Airway epithelial cell (primary cell): ENCODE measurements around the gene SPEM1. TPM values are rescaled to one million over a fixed set of nuclear protein-coding genes. Genes with fewer than 3 reads are reported as not detected.

Source experiments
- total RNA-seq: library from RNA; depleted of rRNA; stranded (reverse); fragments of >200 nt; gene quantifications from 2 replicates; pipeline ENCODE4 v1.2.3, GENCODE V29; 2015

Gene SPEM1, protein sequence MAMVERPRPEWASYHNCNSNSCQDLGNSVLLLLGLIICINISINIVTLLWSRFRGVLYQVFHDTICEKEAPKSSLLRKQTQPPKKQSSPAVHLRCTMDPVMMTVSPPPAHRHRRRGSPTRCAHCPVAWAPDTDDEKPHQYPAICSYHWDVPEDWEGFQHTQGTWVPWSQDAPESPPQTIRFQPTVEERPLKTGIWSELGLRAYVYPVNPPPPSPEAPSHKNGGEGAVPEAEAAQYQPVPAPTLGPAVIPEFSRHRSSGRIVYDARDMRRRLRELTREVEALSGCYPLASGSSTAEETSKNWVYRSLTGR
- total RNA-seq = not detected in 2 replicates

DNA sequence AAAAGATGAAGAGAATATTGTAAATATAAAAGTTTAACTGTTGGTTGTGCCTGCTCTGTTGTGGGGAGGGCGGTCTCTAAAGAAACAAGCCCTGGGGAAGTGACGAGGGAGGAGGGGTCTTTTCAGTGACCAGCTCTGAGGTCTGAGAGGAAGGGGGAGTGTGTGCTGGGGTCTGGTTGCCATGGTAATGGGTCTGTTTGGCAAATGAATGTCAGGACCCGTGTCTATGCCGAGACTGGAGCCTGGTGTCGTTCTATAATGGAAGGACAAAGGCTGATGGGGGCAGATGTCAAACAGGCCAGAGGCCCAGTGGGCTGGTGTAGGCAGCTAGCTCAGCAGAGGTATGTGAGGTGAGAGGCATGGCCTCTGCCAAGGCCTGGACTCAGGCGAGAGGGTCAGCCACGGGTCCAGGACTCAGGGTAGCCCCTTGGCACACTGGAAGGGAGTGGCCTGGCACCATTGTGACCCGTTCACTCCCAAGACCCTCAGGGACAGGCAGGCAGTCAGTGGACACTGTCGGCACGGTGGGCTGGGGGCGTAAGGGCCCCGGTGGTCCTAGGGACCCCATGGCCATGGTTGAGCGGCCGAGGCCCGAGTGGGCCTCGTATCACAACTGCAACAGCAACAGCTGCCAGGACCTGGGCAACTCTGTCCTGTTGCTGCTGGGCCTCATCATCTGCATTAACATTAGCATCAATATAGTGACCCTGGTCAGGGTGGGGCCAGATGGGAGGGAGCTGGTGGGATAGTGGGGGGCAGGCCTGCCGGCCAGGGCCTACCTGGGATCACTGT is at the start of gene SPEM1:
SPEM1 (plus strand) TSS at position 506 of the 792 bp plus-strand sequence; CDS start at position 567, 61 bp downstream.

DNA sequence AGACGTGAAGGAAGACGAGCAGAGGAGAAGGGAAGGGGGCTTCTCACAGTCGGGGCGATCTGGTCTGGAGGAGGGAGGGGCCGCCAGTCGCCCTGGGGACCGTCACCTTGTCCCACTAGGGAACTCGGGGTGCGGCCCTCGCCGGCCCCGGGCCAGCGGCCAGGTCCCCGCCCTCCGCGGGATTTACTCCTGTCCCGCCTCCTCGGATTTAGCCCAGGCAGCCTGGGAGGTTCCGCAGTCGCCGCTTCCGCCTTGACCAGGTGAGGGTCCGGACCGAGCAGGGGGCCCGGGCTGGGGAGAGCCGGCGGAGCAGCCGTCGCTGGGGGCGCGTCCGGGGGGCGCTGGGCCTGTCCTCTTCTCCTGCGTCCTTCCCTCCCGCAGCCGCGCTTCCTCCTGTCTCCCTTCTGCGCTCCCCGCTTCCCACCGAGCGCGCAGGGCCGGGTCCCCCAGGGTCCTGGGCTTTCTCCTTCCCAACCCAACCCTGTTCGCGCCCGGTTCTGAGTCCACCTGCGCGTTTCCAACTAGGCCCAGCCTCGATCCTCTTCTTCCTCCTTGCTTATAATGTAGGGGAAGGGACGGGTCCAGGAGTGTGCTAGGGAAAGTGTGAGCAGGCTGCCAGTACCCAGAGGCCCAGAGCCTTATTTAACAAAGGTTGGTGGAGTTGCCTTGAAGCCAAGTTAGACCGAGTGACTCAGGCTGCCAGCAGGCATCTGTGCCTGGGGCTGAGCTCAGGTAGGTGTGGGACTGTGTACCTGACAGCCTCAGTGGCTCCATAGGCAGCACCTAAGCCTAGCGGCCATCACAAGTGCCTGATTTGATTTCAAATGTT is 39.1 kb upstream of the SPEM1 start, which contains the start of gene TNK1:
TNK1 (plus strand) TSS at position 235 of the 829 bp plus-strand sequence. CDS start 1,838 bp downstream, outside the sequence.

DNA sequence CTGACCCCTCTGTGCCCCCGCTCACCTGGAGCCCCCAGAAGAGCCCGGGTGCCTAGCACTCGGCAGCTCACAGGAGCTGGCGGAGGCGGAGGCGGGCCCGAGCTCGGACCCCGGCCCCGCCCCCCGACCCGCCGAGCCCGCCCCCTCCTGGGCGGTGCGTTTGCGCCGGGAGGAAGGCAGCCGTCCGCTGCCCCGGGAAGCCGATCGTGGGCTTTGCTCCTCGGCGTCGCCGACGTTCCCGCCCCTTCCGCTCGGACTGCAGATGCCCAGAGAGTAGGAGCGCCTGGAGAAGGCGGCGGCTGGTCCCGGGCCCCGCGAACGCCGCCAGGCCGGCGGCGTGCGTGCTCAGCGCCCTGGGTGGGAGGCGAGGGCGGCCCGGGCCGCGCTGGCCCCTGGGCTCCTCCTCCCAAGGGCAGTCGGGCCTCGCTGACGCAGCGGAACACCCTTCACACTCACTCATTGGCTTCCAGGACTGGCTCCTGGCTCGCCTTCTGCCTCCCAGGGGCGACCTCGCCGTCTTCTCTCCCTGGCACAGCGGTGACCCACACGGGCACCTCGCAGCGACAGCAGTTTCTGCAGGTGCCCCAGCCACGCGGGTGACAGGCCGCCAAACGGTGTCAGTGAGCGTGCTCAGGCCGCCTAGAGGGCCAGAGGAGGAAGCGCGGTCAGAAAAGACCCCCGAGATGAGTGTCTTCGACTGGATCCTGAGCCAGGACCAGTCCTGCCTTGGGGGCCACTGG is 25.5 kb upstream of the SPEM1 start, which contains the start of gene PLSCR3:
PLSCR3 (minus strand) TSS at position 74 of the 740 bp plus-strand sequence. CDS start 415 bp downstream, outside the sequence.

DNA sequence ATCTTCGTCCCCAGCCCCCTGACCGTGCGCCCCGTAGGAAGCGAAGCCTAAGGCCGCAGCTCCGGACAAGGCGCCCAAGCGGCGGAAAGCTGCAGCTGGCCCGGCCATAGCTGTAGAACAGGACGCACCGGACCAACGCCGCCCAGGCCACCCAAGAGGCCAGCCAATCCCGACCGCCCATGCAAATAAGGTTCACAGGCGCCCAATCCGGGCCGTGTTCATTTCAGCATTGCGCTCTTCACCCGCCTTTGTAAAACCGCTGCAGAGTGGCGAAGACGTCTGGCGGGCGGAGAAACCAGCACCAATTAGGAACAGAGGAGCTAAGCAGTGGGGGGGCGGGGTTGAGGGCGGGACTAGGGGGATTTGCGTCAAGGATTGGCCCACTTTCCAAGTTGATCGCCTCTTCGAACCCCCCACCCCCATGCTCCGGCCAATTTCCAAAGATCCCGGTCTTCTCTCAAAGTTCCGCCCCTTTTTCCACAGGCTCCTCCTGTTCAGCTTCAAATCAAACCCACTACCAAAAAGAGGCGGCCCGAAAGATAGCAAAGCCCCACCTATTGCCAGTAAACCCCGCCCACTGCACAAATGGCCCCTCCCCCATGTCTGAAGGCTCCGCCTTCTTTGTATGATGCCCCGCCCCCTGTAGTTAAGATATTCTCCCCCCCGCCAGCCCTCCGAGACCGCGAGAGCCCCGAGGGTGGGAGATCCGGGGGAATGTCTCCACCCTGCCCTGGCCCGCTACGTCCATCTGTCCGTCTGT is 16.0 kb upstream of the SPEM1 start, which contains the start of gene TMEM256:
TMEM256 (minus strand) TSS at position 121 of the 760 bp plus-strand sequence; CDS start at position 108, 13 bp downstream.

DNA sequence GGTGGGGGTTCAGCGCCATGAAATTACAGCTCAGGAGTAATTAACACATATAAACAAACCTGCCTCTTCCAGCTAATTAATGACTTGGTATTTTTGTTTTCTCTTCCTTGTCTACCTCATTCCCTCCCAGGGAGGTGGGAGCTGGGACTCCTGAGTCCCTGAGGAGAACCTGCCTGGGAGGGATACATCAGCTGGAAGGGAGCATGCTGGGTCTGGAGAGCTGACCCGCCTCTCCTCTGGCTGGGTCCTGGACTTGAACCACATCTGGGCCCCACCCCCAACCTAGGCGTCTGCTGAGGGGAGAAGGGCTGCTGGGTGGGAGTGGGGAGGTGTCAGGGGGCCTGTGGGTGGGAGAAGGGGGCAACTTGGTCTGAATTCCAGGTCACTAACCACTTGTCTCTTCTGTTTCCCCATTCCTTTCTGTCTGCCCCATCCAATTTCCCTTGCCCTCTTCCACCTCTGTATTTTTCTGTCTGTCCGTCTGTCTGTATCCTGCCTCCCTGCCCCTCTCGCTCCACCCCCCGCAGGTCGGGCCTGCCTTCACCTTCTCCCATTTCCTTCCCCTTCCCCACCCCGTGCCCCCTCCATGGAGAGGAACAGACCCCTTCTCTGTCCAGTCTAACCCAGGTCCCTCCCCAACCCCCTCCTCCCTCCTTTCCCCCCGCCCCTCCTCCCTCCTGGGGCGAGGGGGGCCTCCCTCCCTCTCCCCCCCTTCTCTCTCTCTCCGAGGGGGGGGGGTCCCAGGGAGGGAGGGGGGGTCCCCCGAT is 12.5 kb upstream of the SPEM1 start, which contains the start of gene NLGN2:
NLGN2 (plus strand) TSS at position 361 of the 767 bp plus-strand sequence. CDS start 411 bp downstream, outside the sequence.

DNA sequence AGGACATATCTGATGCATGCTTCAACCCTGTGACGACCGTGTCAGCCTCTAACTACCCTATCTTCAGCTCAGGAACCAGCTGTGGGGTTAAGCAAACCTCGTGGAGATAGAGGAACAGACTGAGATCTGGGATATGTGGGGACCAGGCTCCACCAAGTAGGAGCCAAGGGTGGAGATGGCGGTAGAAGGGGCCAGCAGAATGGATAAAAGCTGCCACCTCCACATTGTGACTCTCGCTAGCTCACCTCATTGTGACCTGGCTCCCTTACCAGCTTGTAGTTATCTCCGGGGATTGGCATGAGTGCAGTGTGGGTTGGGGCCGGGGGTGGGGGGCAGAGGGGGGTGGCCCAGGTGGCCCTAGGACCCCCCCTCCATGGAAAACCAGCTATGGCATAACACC is 5.2 kb downstream of the SPEM1 start, which contains the start of gene SPEM2:
SPEM2 (plus strand) TSS at position 301 of the 400 bp plus-strand sequence; CDS start at position 374, 73 bp downstream.

DNA sequence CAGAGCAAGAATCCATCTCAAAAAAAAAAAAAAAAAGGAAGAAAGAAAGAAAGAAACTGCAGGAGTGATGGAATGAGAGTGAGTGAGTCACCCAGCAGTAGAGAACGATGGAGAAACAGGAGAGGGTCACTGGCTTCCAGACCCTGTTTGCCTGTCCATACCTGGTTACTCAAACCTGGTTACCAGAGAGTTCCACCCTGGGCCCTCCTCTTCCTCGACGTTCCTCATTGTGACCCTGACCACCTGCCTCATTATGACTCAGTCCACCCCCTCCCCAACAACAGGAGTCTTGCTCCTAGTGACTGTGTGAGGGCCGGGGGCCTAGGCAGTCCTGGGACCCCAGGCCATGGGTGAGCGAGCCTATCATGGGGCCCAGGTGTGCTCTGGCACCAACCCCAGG is 8.4 kb downstream of the SPEM1 start, which contains the start of gene SPEM3:
SPEM3 (plus strand) TSS at position 301 of the 400 bp plus-strand sequence; CDS start at position 347, 46 bp downstream.

DNA sequence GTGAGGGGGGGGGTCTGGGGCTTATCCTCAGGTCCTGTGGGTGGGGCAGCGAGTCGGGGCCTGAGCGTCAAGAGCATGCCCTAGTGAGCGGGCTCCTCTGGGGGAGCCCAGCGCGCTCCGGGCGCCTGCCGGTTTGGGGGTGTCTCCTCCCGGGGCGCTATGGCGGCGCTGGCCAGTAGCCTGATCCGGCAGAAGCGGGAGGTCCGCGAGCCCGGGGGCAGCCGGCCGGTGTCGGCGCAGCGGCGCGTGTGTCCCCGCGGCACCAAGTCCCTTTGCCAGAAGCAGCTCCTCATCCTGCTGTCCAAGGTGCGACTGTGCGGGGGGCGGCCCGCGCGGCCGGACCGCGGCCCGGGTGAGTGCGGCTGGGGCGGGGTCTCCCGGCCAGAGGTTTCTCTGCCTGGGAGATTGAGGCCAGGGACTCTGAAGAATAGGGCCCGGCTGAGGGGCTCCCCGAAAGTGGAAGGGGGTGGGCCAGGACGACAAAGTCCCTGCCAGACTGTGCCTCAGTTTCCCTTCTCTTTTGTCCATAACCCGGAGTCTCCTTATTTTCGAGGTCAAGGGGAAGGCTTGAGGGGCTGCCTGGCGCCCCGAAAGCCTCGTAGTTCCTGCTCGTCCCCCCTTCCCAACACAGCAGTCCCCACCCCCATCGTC is 19.5 kb downstream of the SPEM1 start, which contains the start of gene FGF11:
FGF11 (plus strand) TSS at position 51 of the 651 bp plus-strand sequence; CDS start at position 160, 109 bp downstream.

DNA sequence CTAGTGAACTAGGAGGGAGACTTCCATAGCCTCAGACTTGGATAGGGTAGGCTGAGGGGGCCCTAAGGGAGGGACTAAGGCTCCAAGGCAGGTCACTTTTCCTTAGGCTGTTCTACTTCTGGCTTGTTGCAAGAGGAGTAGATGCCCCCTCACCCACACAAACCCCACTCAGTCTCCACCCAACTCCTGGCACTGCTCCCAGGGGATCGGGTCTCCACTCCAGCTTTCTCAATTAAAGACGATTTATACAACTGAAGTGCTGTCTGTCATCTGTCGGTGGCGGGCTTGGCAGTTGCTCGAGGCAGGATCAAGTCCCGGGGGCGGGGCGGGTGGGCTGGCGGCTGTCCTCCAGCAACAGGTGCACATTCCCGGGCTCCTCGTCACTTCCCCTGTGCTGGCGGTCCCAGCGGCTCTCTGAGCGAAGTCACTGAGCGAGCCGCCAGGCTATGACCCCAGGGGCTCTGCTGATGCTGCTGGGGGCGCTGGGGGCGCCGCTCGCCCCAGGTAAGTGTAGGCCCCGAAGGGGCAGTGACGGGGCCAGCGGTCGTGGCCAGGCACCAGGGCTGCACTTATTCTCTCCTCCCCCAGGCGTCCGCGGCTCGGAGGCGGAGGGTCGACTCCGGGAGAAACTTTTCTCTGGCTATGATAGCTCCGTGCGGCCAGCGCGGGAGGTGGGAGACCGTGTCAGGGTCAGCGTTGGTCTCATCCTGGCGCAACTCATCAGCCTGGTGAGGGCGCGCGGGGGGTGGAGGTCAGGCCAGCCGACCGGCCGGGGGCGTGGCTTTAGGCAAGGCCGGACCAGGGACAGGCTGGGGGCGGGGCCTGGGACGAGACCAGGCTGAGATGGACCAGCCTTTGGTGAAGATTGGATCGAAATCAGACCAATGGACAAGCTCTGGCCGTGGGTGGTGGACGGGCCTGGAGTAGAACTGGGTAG is 24.8 kb downstream of the SPEM1 start, which contains the start of gene CHRNB1:
CHRNB1 (plus strand) TSS at position 380 of the 937 bp plus-strand sequence; CDS start at position 447, 67 bp downstream.

Other genes with a start within 250 kb of the SPEM1 start
- 0.21 TPM in 1 of 2 replicates, not detected in the other for gene ASGR1, start 241.0 kb upstream of the SPEM1 start, total RNA-seq
- gene DLG4, start 200.5 kb upstream of the SPEM1 start, total RNA-seq = 4.4 and 6.6 TPM in 2 replicates
- gene ACADVL, start 200.4 kb upstream of the SPEM1 start, total RNA-seq = 364 and 375 TPM in 2 replicates
- 44.9 and 52.6 TPM in 2 replicates for gene DVL2, start 185.8 kb upstream of the SPEM1 start, total RNA-seq
- gene PHF23, start 180.9 kb upstream of the SPEM1 start, total RNA-seq = 33.1 and 35.1 TPM in 2 replicates
- gene GABARAP, start 177.9 kb upstream of the SPEM1 start, total RNA-seq = 309 and 347 TPM in 2 replicates
- 21.6 and 47.5 TPM in 2 replicates for gene CTDNEP1, start 168.6 kb upstream of the SPEM1 start, total RNA-seq
- gene ELP5, start 168.1 kb upstream of the SPEM1 start, total RNA-seq = 38.4 and 42.1 TPM in 2 replicates
- gene CLDN7, start 157.8 kb upstream of the SPEM1 start, total RNA-seq = 86.7 and 132 TPM in 2 replicates
- gene SLC2A4, start 138.6 kb upstream of the SPEM1 start, total RNA-seq = 0.14 and 0.56 TPM in 2 replicates
- gene YBX2, start 125.7 kb upstream of the SPEM1 start, total RNA-seq = 0.51 and 0.63 TPM in 2 replicates
- 554 and 701 TPM in 2 replicates for gene EIF5A, start 112.7 kb upstream of the SPEM1 start, total RNA-seq
- 50.8 and 66.1 TPM in 2 replicates for gene GPS2, start 105.0 kb upstream of the SPEM1 start, total RNA-seq
- 13.4 and 22.5 TPM in 2 replicates for gene NEURL4, start 91.0 kb upstream of the SPEM1 start, total RNA-seq
- 0.42 and 0.78 TPM in 2 replicates for gene ACAP1, start 83.8 kb upstream of the SPEM1 start, total RNA-seq
- gene KCTD11, start 68.2 kb upstream of the SPEM1 start, total RNA-seq = 48.4 and 61.1 TPM in 2 replicates
- gene TMEM95, start 65.2 kb upstream of the SPEM1 start, total RNA-seq = not detected in 2 replicates
- gene TNK1, start 39.2 kb upstream of the SPEM1 start, total RNA-seq = 13.0 and 15.8 TPM in 2 replicates
- 64.6 and 96.0 TPM in 2 replicates for gene PLSCR3, start 25.8 kb upstream of the SPEM1 start, total RNA-seq
- 117 and 202 TPM in 2 replicates for gene TMEM256, start 16.2 kb upstream of the SPEM1 start, total RNA-seq
- 6.0 and 8.9 TPM in 2 replicates for gene NLGN2, start 12.5 kb upstream of the SPEM1 start, total RNA-seq
- not detected in 2 replicates for gene SPEM2, start 5.3 kb downstream of the SPEM1 start, total RNA-seq
- not detected in 2 replicates for gene SPEM3, start 8.5 kb downstream of the SPEM1 start, total RNA-seq
- gene TMEM102, start 15.1 kb downstream of the SPEM1 start, total RNA-seq = 29.6 and 33.5 TPM in 2 replicates
- 18.3 and 32.1 TPM in 2 replicates for gene FGF11, start 19.2 kb downstream of the SPEM1 start, total RNA-seq
- 10.9 and 11.0 TPM in 2 replicates for gene CHRNB1, start 24.7 kb downstream of the SPEM1 start, total RNA-seq
- 29.5 and 46.1 TPM in 2 replicates for gene ZBTB4, start 59.3 kb downstream of the SPEM1 start, total RNA-seq
- gene SLC35G6, start 61.1 kb downstream of the SPEM1 start, total RNA-seq = not detected in 2 replicates
- 62.4 and 64.9 TPM in 2 replicates for gene POLR2A, start 64.0 kb downstream of the SPEM1 start, total RNA-seq
- 4.2 and 10.8 TPM in 2 replicates for gene TNFSF12, start 128.7 kb downstream of the SPEM1 start, total RNA-seq
- 4.4 and 5.1 TPM in 2 replicates for gene TNFSF13, start 138.4 kb downstream of the SPEM1 start, total RNA-seq
- 44.8 and 62.7 TPM in 2 replicates for gene SENP3, start 141.6 kb downstream of the SPEM1 start, total RNA-seq
- 14.8 and 21.2 TPM in 2 replicates for gene CD68, start 159.3 kb downstream of the SPEM1 start, total RNA-seq
- 147 and 153 TPM in 2 replicates for gene MPDU1, start 163.5 kb downstream of the SPEM1 start, total RNA-seq
- gene SOX15, start 169.8 kb downstream of the SPEM1 start, total RNA-seq = 162 and 173 TPM in 2 replicates
- 39.4 and 49.4 TPM in 2 replicates for gene FXR2, start 194.6 kb downstream of the SPEM1 start, total RNA-seq
- gene SAT2, start 207.5 kb downstream of the SPEM1 start, total RNA-seq = 25.9 and 36.9 TPM in 2 replicates
- gene SHBG, start 209.8 kb downstream of the SPEM1 start, total RNA-seq = 0.28 and 0.51 TPM in 2 replicates
- gene ATP1B2, start 230.6 kb downstream of the SPEM1 start, total RNA-seq = not detected in 2 replicates